Measurements from ENCODE around the gene CHD5.

The CHD5 gene

DNA sequence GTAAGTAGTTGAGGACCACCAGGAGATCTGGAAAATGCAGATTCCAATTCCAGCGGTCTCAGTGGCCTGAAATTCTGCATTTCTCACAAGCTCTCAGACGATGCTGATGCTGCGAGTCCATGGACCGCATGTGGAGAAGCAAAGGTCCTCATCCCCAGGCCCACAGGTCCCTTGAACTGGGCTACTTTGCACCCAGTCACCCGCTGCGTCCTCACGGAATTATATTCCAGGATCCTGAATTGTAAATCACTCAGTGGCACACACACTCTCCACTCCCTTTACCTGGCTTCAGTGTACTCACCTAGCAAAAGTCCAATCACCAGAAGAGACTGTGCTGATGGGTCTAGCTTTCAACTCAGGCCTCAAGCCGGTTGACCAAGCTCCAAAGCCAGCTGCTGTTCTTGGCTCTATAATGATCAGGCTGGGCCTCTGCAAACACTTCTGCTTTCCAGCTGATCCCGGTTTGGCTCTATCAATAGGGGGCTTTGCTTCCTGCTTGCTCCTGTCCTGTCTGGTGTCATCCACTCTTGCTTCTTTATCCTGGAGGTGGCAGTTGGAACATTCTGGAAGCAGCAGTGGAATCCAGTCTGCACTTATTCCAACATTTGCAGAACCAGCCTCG, 20.2 kb upstream of the CHD5 start:
- DNase-seq = no peak

DNA sequence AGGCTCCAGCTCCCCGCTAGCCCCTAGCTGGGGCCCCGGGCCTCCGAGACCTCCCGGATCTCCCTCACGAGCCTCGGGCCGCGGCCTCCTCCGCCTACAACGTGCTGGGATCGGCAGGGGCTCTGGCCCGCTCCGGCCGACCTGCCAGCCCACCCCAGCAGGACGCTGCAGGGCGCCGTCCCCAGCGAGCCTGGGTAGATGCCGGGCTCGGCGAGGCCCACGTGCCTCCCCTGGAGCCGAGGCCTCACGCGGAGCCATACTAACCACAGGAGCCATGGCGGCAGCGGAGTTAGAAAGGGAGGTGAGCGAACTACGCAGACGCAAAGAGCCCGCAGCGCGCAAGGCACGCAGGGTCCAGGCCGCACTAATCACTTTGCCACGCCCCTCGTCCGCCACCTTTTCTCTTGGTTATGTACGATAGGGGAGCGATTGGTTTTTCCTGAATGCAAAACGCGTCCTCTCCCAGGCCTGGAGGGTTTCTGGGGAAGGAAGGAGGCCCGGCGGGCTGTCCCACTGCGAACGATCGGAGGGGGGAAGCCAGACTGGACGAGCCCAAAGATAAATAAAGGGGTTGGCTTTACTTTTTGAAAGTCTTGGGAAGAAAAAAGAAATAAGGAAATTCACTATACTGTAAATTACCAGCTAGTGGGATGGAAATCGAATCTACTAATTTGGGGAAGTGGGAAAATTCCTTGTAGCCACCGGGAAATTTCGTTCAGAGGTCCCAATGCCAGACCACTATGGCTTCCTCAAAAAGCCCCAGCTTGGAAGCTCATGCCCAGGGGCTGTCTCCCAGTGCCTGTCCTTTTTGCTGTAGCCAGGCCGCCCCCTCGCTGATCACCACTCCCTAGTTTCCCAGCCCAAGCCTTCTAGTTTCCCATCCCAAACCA, 19.4 kb upstream of the CHD5 start, which contains the start of gene RPL22:
Gene RPL22 (minus strand): TSS at position 298 of the 890 bp plus-strand sequence. CDS start 22 bp downstream, at position 276.
- DNase-seq = peak; percentile 93

DNA sequence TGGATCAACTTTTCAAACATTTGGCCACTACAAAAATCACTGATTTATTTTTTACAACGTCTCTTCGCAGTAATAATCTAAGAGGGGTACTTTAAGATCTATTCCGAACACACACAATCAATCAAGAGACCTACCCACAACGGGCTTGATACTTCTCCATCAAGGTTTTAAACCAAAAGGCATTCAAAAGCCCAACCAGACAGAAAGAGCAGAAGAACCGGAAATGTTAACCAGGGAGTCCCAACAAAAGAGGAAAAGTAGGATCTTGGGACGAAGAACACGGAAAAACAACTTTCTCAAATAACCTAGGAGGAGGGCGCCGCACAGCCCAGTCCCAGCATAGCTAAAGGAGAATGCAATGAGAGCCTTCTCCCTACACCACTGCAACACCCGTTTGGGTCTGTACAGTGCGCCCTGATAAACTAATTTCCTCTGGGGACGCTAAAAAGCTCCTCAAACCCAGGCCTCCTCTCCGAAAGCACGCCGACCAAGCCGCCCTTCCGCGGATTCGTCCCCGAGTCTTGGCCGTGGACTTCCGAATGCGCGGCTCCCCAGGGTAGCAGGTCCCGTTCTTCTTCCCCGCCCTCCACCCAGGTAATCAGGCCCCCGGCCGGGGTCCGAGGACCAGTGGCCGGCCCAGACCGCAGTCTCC, 18.7 kb upstream of the CHD5 start:
- DNase-seq = no peak

DNA sequence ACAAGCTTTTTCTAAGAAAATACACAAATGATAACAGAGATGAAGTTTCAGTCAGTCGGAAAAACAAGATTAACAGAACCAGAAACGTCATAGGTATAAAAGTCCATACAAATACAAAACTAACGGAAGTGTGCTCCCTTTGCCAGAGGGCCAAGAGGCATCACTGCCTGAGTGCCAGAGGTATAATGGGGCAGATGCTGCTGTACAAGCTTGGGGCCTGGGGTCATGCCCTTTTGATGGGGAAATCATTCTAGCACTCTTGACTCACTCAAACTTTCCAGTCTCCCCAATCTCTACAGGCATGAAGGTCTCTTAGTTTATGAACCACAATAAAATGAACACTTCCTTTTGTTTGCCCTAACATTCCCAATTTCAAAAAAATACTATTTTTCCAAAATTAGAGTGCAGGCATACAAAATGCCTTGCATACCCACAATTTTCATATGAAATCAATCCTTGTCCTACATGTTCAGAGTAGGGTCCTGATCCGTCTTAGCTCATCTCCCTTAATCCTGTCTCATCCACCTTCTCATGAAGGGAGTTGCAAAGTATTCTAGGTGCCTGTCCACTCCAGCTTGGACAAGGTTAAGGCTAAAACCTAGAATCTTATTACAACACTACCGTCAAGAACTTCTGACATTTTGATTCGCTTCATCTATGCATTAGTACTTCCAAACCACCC, 17.8 kb upstream of the CHD5 start:
- DNase-seq = no peak

DNA sequence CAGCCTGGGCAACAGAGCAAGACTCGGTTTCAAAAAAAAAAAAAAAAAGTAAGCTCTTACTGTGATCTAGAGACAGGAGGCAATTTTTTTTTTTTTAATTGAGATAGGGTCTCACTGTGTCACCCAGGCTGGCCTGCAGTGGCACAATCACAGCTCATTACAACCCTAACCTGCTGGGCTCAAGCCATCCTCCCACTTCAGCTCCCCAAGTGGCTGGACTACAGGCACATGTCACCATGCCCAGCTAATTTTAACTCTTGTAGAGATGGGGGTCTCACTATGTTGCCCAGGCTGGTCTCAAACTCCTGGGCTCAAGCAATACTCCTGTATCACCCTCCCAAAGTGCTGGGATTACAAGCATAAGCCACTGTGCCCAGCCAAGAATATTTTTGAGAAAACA, 11.8 kb upstream of the CHD5 start:
- no peak for DNase-seq

DNA sequence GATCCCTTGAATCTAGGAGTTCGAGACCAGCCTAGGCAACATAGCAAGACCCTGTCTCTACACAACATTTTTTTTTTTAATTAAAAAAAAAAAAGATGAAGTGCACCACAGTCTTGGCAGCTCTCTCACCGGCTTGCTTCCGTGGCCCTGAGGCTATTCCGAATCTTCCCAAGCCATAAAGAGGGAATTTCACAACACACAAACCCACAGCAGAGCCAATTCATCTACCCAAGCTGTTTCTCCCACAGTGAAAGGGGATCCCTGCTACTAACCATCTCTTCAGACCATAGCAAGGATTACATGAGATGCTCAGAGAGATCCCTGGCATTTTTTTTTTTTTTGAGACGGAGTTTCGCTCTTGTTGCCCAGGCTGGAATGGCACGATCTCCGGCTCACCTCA, 8.3 kb upstream of the CHD5 start:
- no peak for DNase-seq

DNA sequence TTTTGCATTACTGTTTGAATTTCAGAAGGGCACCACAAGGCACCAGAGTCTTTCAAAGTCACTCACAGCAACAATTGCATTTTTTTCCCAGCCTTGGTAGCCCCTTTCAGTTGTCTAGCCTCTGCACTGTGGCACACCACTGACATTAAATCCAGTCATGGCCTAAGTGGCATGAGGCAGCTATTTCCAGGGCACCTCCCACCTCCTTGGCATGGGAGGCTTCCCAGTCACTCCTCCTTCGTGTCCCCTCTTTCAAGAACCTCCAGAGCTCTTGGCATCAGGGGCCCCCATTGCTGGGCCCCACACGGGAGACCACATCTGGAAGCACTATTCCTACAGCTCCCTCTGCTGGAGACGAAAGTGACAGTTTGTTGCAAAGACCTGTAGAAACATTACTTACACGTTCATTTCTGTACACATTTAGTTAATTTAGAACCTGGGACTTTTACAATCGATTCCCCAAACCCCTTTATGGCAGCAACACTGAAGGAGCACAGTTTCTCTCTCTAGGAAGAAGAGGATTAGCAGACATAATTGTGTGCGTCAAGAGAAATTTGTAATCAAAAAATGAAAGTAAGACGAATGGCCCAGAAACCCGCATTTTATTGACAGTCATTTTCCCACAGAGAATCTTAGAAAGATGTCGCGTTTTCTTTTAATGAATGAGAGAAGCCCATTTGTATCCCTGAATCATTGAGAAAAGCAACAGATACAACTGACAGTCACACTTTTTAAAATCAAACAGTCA, 5.7 kb upstream of the CHD5 start:
- DNase-seq = no peak

DNA sequence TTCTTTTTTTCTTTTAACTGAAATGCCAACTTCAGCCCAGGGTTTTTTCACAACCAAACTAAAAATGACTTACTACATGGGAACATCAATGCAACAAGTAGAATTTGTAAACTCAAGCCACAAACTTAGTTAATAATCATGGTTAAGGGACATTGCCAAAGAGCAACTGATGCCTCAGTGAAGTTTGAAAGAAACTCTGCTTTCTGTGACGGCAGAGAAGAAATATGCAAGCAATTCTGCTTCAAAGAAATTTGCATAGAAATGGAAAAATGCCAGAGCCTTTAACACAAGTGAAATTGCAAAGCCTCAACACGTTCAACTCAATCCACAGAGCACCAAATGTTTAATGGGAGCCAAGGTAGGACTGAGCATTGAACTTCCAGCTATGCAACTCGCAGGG, 5.0 kb upstream of the CHD5 start:
- no peak for DNase-seq

DNA sequence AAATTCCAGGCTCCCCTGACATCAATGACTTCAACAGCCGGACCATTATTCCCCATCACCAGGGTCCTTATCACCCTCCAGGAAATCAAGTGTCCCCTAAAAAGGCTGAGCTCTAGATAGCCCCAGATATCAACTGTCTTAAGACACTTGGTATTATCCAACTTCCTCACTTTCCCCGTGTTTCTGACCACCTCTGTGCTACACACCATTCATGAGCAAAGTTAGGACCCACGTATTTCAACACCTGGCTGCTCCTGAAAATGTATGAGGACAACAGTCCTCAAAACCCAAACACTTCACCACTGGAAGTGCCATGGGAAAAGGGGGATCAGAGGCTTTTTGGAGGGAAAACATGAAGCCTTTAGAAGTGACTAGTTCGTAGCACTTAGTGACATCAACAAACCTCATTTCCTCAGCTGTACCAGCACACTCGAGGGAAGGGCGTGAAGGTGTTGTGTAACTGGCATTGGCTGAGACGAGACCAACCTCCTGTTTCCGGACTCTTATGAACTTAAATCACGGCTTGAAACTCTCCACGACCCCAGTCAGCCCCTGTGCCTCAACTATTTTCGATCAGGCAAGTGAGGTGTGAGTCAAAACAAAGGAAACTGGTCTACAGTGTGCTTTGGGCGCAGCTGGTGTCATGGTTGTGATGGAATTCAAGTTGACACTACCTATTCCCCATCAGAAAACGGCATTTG, 4.1 kb upstream of the CHD5 start:
- no peak for DNase-seq

DNA sequence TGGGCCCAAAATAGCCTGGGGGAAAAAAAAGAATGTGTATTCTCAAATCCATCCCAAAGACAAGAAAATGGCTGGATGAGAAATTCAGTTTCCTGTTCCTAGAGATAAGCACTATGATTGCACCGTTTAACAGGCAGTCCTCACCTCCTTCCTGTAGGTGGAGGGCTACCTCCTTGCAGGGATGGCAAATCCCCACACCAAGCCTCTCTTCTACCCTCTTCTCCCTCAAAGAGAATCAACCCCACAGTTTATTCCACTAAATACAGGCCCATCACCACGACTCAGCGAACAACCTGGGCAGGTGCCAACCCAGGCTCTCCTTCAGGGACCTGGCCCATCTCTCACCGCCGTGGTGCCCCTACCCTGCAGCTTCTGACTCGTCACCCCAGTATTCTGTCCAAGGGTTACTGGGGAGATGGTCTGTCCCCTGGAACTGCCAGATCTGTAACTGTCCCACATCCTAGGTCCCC, 3.4 kb upstream of the CHD5 start:
- no peak for DNase-seq

DNA sequence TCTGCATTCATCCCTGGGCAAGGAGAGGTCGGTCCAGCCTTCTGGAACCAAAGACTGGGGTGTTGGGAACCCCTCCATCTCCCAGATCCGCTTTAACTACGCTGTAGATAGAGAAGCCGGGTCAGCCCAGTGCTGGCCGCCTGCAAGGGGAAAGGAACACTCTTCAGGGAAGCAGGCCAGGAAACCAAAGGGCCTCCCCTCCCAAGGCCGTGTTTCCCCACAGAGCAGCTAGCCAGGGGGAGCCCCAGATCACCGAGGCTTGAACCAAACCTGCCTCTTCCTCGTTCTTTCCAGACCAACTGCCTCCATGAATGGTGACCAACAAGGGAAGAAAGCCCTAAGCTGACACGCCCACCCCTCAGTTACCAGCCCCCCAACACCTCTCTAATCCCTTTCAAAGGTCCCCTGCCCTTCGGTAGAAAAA, 1.2 kb upstream of the CHD5 start:
- no peak for DNase-seq

DNA sequence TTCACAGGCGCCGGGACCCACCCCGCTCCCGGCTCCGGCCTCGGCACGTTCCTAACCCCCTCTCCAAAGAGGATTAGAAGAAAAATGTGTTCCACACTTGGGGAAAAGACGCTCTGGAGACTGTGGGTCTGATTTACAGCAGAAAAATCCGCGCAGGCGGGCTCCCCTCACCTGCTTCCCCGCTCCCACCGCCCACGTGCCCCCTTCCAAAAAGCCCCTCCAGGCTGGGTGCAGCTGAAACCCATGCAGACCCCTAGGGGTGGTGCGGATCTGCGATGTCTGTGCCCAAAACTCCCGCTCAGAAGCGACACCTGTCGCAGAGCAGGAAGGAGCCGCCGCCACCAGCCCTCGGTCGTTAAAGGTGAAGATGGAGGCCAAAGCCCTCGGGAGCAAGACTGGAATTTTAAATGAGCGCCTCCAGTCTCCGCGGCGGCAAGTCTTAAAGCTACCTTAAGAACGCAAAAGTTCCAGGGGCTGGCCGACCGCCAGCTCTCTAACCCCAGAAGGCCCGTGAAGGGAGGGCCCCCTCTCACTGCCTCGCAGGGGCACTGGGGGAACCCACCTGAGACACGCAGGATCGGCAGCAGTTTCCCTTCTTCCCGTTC, 688 bp upstream of the CHD5 start:
- no peak for DNase-seq

DNA sequence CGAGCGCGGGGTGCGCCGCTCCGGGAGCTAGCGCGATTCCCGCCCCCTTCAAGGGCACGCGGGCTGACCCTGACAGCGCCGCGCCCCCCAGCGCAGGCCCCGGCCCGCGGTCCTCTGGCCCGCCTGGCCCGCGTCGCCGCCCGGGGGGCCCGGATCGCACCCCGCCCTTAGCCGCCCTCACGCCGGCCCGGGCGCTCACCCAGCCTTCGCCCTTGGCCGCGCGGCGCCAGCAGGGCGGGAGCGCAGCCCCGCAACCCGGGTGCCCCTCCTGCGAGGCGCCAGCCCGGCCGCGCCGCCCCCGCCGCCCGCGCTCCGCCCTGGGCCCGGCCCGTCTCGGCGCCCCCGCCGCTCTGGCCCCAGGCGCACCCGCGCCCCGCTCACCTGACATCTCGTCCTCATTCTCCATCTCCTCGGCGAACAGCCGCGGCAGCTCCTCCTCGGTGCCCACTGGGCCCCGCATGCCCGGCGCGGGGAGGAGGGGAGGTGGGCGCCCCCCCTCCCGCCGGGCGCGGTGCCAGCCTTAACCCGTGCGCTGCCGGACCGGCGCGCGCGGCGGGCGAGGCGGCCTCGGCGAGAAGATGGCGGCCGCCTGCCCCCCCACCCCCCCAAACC, 451 bp downstream of the CHD5 start:
- DNase-seq = no peak

DNA sequence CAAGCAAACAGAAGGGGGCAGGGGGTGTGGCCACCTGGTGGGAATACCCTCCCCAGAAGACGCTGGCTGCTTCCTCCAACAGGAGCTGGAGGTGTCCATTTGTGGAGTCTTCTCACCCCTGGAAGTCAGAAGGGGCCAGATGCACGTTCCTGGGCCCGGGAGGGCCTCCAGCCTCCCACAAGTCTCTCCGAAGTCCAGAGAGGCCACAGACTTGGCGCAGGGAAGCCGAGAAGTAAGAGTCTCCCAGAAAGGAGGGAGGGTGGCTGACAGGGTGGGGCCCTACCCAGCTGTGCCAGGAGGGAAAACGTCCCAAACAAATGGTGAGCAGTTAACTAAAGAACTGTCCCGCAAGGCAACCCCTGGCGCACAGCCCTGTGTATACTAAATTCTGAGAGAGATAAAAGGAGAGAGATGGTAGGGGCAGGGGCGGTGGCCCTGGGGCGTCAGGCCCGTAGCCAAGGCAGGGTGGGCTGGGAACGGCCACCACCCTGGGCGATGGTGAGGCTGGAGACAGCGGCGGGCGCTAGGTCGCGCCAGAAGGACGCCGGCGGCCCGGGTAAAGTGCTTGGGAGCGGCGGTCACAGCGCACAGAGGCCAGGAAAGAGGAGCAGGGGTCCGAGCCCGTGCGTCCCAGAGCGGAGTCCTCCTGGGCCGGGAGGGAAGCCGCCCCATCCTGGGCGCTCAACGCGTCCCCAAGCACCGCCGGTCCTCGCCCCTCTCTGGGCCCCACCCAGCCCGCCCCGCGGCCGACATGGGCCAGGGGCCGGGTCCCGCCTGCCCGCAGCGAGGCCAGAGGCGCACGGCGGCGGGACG, 1.2 kb downstream of the CHD5 start:
- no peak for DNase-seq

DNA sequence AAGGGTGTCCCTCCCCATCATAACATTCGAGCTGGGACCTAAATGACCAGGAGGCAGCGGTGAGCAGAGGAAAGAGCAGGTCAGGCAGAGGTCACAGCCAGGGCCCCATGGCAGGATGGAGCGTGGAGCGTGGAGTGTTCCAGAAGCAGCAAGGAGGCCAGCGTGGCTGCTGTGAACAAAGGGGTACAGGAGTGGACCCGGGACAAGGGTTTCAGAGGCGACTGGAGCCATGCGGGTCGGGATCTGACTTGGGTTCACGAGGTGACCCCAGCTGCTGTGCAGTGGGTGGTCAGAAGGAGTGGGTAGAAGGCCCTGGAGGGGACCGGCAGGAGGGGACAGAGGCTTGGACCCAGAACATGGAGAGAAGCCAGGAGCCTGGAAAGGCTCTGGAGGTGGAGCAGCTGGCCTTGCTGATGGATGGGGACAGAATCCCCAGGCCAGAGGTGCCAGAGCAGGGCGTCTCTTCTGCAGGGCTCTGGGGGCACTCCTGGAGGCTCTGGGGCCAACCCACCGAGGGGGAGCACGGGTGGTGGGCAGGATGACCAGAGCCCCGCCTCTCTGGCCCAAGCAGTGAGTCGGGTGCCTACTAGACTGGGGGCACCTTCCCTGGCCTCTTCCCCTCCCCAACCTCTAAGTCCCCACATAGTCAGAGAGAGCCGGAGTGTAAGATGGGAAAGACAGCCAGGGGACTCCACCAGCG, 2.3 kb downstream of the CHD5 start:
- DNase-seq = no peak

DNA sequence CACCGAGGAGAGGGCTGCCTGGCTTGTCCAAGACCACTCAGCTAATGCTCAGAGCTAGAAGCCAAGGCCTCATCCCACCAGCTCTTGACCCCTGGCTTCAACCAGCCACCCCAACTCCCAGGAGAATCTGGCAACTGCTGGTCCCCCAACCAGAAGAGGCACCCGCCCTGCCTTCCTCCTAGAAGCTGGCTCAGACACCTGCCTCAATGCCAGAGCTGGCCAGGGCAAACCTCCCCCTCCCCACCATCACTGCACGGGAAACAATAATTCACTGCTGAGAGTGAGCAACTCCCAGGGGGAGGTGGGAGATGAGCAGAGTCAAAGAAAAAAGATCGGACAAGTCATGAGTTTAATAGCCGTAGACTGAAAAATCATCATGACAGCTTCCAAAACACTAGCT, 3.3 kb downstream of the CHD5 start:
- DNase-seq = no peak

DNA sequence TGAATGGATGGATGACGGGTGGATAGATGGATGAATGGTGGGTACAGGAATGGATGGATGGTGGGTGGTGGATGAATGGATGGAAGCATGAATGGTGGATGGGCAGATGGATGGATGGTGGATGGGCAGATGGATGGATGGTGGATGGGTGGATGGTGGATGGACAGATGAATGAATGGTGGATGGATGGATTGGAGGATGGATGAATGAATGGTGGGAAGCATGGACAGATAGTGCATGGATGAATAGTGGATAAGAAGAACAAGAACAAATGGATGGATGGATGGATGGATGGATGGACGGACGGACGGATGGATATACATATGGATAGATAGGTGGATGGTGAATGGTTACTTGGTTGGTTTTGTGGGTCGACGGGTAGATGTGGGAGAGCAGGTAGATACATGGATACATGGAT, 4.7 kb downstream of the CHD5 start:
- DNase-seq = no peak

DNA sequence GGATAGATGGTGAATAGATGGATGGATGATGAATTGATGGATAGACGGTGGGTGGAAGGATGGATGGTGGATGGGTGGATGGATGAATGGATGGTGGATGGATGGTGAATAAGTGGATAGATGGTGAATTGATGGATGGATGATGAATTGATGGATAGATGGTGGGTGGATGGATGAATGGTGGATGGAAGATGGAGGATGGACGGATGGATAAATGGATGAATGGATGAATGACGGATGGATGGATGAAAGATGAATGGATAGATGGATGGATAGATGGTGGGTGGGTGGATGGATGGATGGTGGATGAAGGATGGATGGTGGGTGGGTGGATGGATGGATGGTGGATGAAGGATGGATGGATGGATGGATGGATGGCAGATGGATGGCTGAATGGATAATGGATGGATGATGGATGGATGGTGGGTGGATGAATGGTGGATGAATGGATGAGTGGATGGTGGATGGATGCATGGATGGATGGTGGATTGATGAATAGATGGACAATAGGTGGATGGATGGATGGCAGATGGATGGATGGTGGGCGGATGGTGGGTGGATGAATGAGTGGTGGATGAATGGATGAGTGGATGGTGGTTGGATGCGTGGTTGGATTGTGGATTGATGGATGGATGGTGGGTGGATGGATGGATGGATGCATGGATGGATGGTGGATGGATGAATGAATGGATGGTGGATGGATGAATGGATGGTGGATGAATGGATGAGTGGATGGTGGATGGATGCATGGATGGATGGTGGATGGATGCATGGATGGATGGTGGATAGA, 5.3 kb downstream of the CHD5 start:
- DNase-seq = no peak
